GM13976 (cell line): Measurements from ENCODE around the gene ZNRF1.

Experiments used
- DNase-seq: peaks from one replicate; pipeline ENCODE4 v3.0.0; 2012; ENCODE audit warnings: low spot score
- in situ Hi-C: fragments of 300-500 bp; cut with MboI; formaldehyde crosslinking; loops from one replicate; pipeline ENCODE4 v1.12.0; 2022; ENCODE audit warnings: low sequenced_read_pairs, mixed read lengths, inconsistent platforms; ENCODE audit not compliant: unreplicated experiment
- TF ChIP-seq, protein P1 (sequence below): IDR thresholded peaks from 2 replicates; pipeline ENCODE4 v1.5.1; 2012; ENCODE audit warnings: borderline replicate concordance, mild to moderate bottlenecking; ENCODE audit not compliant: insufficient read depth; ENCODE audit errors: extremely low read depth, missing control alignments, control extremely low read depth

The ZNRF1 gene

GRCh38 chr16:75104836-75105235 is 106.0 kb downstream of the ZNRF1 start:
- TF ChIP-seq, protein P1, sequence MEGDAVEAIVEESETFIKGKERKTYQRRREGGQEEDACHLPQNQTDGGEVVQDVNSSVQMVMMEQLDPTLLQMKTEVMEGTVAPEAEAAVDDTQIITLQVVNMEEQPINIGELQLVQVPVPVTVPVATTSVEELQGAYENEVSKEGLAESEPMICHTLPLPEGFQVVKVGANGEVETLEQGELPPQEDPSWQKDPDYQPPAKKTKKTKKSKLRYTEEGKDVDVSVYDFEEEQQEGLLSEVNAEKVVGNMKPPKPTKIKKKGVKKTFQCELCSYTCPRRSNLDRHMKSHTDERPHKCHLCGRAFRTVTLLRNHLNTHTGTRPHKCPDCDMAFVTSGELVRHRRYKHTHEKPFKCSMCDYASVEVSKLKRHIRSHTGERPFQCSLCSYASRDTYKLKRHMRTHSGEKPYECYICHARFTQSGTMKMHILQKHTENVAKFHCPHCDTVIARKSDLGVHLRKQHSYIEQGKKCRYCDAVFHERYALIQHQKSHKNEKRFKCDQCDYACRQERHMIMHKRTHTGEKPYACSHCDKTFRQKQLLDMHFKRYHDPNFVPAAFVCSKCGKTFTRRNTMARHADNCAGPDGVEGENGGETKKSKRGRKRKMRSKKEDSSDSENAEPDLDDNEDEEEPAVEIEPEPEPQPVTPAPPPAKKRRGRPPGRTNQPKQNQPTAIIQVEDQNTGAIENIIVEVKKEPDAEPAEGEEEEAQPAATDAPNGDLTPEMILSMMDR, result no peak
- DNase-seq, result peak; percentile 7
- in situ Hi-C loops, result loop anchor here (10.0 to 25.0 kb wide), 2 partner anchors 110 to 393 kb away; partner anchors contain the start of genes MLKL and ZNRF1

DNA sequence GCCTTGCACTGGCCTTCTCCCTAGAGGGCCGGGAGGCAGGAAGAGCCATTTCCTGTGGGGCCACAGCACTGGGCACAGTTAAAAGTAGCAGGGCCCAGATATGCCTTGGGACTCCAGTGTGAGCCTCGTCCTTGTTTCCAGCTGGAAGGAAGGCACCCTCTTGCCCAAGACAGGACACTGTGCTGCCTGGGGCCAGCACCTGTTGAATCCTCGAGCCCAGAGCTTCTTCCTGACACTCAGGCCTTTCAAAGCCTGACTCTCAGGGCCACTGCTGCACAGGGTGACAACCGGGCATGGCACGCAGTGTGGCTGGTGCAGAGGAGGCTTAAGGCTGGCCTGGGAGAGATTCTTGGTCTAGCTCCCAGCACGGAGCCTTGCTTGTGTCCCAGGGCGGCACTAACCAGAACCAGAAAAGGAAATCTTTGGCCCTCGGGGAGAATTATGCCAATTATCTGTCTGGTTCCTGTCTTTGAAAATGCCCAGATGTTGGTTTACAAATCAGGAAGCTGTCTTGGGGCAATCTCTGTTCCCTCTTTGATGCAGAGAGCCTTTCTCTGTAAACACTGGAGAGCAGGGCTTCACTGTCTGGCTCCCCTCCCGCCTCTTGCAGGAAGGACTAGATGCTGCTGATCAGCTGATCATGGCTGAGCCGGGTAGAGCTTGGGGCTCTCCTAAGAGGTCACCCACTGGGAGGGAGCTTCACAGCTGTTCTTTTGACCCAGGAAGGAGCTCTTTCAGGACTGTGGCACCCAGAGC is 106.7 kb downstream of the ZNRF1 start:
- TF ChIP-seq, protein P1, result no peak
- in situ Hi-C loops, result loop anchor here (10.0 to 25.0 kb wide), 2 partner anchors 111 to 393 kb away; partner anchors contain the start of genes MLKL and ZNRF1
- peak; percentile 29 for DNase-seq

DNA sequence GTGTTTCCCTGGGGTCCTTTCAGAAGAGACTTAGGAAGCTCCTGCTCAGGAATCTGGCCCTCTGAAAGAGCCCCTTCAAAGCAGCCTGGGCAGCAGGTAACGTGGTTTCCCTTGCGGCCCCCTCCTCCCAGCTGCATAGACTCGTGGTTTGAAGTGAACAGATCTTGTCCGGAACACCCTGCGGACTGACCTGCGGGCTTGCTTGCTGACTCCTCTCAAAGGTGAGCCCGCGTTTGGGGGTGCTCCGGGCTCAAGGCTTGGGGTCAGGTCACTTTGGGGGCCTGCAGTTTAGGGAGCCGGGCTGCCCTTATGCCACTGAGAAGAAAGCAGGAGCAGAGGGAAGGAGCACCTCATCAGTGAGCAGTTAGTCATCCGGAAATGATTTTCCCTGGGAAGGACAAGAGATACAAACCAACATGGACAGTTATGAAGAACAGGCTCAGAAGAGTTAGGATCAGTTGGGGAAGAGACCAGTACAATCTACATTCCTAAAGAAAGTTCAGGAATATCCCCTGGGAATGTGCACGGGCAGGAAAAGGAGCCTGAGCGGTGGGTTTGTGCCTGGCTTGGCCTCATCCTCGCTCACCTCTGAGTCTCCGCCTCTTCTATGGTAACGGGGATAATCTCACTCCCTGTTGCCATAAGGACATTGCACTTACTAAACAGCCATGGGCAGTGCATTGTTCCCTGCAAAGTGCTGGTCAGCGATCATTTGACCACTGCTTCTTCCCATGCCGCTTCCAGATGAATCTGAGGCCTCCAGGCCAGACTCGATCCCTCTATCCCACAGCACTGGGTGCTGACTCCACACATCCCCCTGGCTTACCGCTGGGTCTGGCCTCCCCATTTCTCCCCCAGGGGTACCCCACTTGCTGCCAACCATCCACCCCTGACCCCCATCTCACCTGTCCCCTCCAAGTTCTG is 107.8 kb downstream of the ZNRF1 start:
- TF ChIP-seq, protein P1, result no peak
- in situ Hi-C loops, result loop anchor here (10.0 to 25.0 kb wide), 2 partner anchors 112 to 394 kb away; partner anchors contain the start of genes MLKL and ZNRF1
- DNase-seq, result peak; percentile 16

DNA sequence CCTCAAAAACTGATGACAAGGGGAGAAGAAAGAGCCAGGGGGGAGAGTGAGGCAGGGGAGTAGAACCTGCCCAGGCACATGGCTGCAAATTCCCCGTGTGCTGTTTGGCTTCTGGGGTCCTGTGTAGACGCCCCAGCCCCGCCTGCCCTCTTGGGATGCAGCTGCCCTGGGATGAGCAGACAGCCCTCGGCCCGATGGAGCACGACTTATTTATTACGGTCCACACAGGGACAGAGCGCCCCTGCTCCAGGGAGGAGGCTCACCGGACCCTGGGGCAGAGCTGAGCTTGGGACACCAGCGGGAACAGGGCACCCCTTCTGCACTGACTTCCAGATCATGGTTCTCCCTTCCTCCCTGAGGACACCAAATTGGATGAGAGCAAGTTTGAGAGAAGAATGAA is 108.7 kb downstream of the ZNRF1 start:
- TF ChIP-seq, protein P1, result no peak
- peak; percentile 13 for DNase-seq
- in situ Hi-C loops, result loop anchor here (10.0 to 25.0 kb wide), 2 partner anchors 113 to 395 kb away; partner anchors contain the start of genes MLKL and ZNRF1

DNA sequence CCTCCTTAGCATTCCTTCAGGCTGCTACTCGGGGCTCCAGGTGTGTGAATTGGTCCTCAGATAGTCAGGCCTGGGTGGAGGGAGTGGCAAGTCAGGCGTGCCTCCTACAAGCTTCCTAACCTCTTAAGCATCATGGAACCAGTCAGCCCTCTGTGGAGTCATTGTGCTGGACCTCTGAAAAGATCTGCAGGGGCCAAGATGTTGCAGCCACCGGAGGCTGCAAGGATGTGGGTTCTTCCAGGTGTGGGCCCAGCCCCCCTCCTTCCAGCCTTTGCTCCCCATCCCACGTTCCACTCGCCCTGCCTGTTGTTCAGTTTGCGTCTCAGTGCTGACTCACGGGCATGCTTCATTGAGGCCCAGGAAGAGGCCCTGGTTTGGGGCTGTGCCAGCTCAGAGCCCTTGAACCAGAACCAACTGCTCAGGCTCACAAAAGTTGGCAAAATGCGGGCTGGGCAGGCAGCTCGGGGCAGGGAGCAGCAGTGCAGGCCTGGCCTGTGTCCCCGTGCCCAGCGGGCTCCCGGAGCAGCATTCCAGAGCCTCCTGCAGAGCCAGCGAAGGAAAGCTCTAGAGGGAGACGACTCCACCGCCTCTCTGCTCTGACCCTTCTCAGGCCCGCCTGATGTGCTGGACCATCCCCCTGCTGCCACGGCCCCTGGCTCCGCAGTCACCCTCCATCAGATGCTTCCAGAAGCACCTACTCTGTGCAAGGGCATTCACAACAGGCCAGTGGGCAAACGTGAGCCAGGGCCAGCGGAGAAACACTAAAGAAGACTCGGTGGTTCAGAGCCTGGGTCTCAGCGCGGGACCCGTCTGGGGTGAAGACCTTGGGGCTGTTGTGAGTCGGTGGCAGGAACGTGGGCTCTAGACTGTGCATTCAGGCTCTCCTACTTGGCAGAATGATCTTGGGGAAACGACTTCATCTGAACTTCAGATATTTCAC is 110.2 kb downstream of the ZNRF1 start:
- in situ Hi-C loops, result loop anchor here (10.0 to 25.0 kb wide), 2 partner anchors 114 to 397 kb away; partner anchors contain the start of genes MLKL and ZNRF1
- peak; percentile 41 for DNase-seq
- TF ChIP-seq, protein P1, result no peak

- in situ Hi-C loops, result loop anchor here (10.0 to 25.0 kb wide), 2 partner anchors 115 to 397 kb away; partner anchors contain the start of genes MLKL and ZNRF1
- TF ChIP-seq, protein P1, result no peak
- DNase-seq, result peak; percentile 28
Observed at GRCh38 chr16:75109732-75110243, 111.0 kb downstream of the ZNRF1 start.
